ENCODE data around the gene AMDHD2. TPM values are rescaled to one million over a fixed set of nuclear protein-coding genes. Genes with fewer than 3 reads are reported as not detected.
A peak's percentile ranks its signal among the peaks of the same experiment; 100 is the strongest.

The AMDHD2 gene
- total and polyA plus RNA-seq, 2 of the 13 experiments (the other 11 are each of a cell fraction or from before 2014, with no cell fraction given) = 33.5 to 39.1 TPM

- TF ChIP-seq SP140L (CRISPR knock-in tag; IDR thresholded peaks at IDR 0.05; ENCODE audit: borderline replicate concordance) (no peak), DNMT1 (CRISPR knock-in tag; IDR thresholded peaks at IDR 0.05) (0 out of 2 replicates have a peak, but pooled peaks have one; percentile 57), SMARCC2 (IDR thresholded peaks at IDR 0.05) (no peak), HOXA3 (CRISPR knock-in tag; IDR thresholded peaks at IDR 0.05) (peak; percentile 70), KDM1A (CRISPR knock-in tag; IDR thresholded peaks at IDR 0.05) (no peak), ELF4 (CRISPR knock-in tag; IDR thresholded peaks at IDR 0.05; ENCODE audit: borderline replicate concordance) (no peak), CENPT (CRISPR knock-in tag; IDR thresholded peaks at IDR 0.05; ENCODE audit: low read depth) (no peak), GABPA (IDR thresholded peaks at IDR 0.05; ENCODE audit: low read depth, low read length) (no peak), GABPA (CRISPR knock-in tag; IDR thresholded peaks at IDR 0.05; ENCODE audit: low read depth) (no peak), MBNL3 (CRISPR knock-in tag; conservative IDR thresholded peaks at IDR 0.05) (no peak), MAFK (conservative IDR thresholded peaks at IDR 0.05 in 1 of 2, IDR thresholded peaks at IDR 0.05 in 1 of 2; ENCODE audit: low read length in 2 of 2) (no peak), ZNF101 (CRISPR knock-in tag; IDR thresholded peaks at IDR 0.05; ENCODE audit: borderline replicate concordance, low read depth) (no peak), ZBTB1 (CRISPR knock-in tag; IDR thresholded peaks at IDR 0.05; ENCODE audit: borderline replicate concordance) (no peak), ONECUT2 (CRISPR knock-in tag; IDR thresholded peaks at IDR 0.05) (no peak), SRSF4 (IDR thresholded peaks at IDR 0.05; ENCODE audit: low read depth, low read length, poor library complexity, severe bottlenecking) (no peak), RXRA (CRISPR knock-in tag; IDR thresholded peaks at IDR 0.05) (0 out of 2 replicates have a peak, but pooled peaks have one; percentile 6), ARHGAP35 (CRISPR knock-in tag; IDR thresholded peaks at IDR 0.05; ENCODE audit: borderline replicate concordance) (no peak), NBN (conservative IDR thresholded peaks at IDR 0.05) (no peak), CEBPG (CRISPR knock-in tag; IDR thresholded peaks at IDR 0.05) (no peak), PHB2 (IDR thresholded peaks at IDR 0.05; ENCODE audit: partially characterized antibody) (no peak), KAT2B (IDR thresholded peaks at IDR 0.05; ENCODE audit: borderline replicate concordance, low read depth, low read length) (no peak), ZNF614 (CRISPR knock-in tag; IDR thresholded peaks at IDR 0.05; ENCODE audit: borderline replicate concordance) (no peak), HNRNPH1 (optimal IDR thresholded peaks at IDR 0.05; ENCODE audit: low read depth, low read length) (peak; percentile 75), HDAC2 (CRISPR knock-in tag; IDR thresholded peaks at IDR 0.05) (0 out of 2 replicates have a peak, but pooled peaks have one; percentile 34), KAT7 (CRISPR knock-in tag; IDR thresholded peaks at IDR 0.05; ENCODE audit: borderline replicate concordance) (no peak), AFF4 (CRISPR knock-in tag; IDR thresholded peaks at IDR 0.05) (no peak), ZNF746 (CRISPR knock-in tag; IDR thresholded peaks at IDR 0.05) (no peak)
- TF ChIP-seq, protein P1, sequence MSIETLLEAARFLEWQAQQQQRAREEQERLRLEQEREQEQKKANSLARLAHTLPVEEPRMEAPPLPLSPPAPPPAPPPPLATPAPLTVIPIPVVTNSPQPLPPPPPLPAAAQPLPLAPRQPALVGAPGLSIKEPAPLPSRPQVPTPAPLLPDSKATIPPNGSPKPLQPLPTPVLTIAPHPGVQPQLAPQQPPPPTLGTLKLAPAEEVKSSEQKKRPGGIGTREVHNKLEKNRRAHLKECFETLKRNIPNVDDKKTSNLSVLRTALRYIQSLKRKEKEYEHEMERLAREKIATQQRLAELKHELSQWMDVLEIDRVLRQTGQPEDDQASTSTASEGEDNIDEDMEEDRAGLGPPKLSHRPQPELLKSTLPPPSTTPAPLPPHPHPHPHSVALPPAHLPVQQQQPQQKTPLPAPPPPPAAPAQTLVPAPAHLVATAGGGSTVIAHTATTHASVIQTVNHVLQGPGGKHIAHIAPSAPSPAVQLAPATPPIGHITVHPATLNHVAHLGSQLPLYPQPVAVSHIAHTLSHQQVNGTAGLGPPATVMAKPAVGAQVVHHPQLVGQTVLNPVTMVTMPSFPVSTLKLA (IDR thresholded peaks at IDR 0.05) = peak; percentile 94
Observed at GRCh38 chr16:2520097-2520783, at the start of gene AMDHD2 (continued).
